ENCODE measurements around the gene MBD2. TPM values are rescaled to one million over a fixed set of nuclear protein-coding genes. Genes with fewer than 3 reads are reported as not detected.
"Not testable (repeated sequence)": the region's sequence is repeated elsewhere in the genome, so short reads cannot be mapped to it uniquely, and the experiment has no call there.

The MBD2 gene
- total RNA-seq, 1 experiment from 2014 or later: 53.3 TPM

DNA sequence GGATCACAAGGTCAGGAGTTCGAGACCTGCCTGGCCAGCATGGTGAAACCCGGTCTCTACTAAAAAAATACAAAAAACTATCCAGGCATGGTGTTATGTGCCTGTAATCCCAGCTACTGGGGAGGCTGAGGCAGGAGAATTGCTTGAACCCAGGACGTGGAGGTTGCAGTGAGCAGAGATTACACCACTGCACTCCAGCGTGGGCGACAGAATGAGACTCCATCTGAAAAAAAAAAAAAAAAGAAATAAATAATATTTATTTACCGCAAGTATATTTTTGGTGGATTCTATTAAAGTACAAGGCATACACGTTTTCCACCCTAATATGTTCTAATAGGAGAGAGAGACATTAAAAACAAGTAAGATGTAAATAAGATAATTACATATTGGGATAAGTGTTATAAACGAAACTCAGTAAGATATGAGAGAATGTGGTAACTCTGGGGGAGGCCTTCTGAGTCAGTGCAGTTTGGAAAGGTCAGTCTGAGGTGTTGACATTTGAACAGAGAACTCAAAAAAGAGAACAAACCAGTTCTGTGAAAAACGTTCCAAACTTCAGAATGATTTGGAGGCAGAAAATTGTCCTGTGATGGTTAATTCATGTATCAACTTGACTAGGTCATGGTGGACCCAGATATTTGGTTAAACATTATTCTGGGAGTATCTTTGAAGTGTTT, 36.1 kb upstream of the MBD2 start:
- intact Hi-C loops (cut with micrococcal nuclease; ENCODE audit: unreplicated experiment) (no loop called here), in situ Hi-C loops (cut with HindIII; ENCODE audit: low pct_unique_long_range_greater_than_20kb, low sequenced_read_pairs) (no loop called here)
- ChIA-PET CTCF (no interaction called here), POLR2A (no interaction called here)
- H3K27ac ChIP-seq (ENCODE audit: low read length): no peak overlapping the region
- H3K4me3 ChIP-seq (ENCODE audit: low read depth in 2 of 2, low read length in 2 of 2): no peak overlapping the region
- H3K27me3 ChIP-seq (ENCODE audit: control insufficient read depth, insufficient read depth, low read length): no peaks in the 10 kb centered on the region
- H3K9me3 ChIP-seq (ENCODE audit: control insufficient read depth, insufficient read depth, low read depth, low read length): no peaks in the 10 kb centered on the region
- H3K36me3 ChIP-seq (ENCODE audit: control insufficient read depth, insufficient read depth, low read length): no peaks in the 10 kb centered on the region
- H3K4me1 ChIP-seq (ENCODE audit: control insufficient read depth, insufficient read depth, low read length): no peaks in the 10 kb centered on the region
- DNase-seq (ENCODE audit: low read depth, low spot score): no peak
- BruUV-seq (replicated peaks): no TSS peak
- TF ChIP-seq REST (IDR thresholded peaks at IDR 0.05; ENCODE audit: insufficient read depth in 1 of 2, low read depth in 2 of 2, low read length in 1 of 2): no peak
- no peak for TF ChIP-seq POLR2AphosphoS5 (IDR thresholded peaks at IDR 0.05; ENCODE audit: low read depth, low read length)
- no peak for TF ChIP-seq TCF7L2 (IDR thresholded peaks at IDR 0.05; ENCODE audit: low read depth, low read length)
- no peak for TF ChIP-seq CTCF (IDR thresholded peaks at IDR 0.05)
- no peak for TF ChIP-seq SIN3A (IDR thresholded peaks at IDR 0.05; ENCODE audit: borderline replicate concordance, insufficient read depth, low read depth, low read length)
- ATAC-seq: no peak

DNA sequence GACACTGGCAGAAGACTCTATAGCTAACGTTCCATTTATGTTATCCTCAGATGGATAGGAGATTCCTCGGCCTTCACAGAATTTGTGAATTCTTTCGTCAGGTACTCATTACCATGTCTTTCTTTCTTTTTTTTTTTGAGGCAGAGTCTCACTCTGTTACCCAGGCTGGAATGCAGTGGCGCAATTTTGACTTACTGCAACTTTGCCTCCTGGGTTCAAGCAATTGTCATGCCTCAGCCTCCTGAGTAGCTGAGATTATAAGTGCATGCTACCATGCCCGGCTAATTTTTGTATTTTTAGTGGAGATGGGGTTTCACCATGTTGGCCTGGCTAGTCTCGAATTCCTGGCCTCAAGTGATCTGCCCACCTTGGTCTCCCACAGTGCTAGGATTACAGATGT, 33.3 kb upstream of the MBD2 start:
- DNase-seq (ENCODE audit: low read depth, low spot score); H3K9me3 ChIP-seq (ENCODE audit: control insufficient read depth, insufficient read depth, low read depth, low read length); BruUV-seq (replicated peaks); H3K4me1 ChIP-seq (ENCODE audit: control insufficient read depth, insufficient read depth, low read length); H3K4me3 ChIP-seq (ENCODE audit: low read depth in 2 of 2, low read length in 2 of 2); H3K36me3 ChIP-seq (ENCODE audit: control insufficient read depth, insufficient read depth, low read length); in situ Hi-C loops (cut with HindIII; ENCODE audit: low pct_unique_long_range_greater_than_20kb, low sequenced_read_pairs); H3K27ac ChIP-seq (ENCODE audit: low read length); intact Hi-C loops (cut with micrococcal nuclease; ENCODE audit: unreplicated experiment); POLR2A ChIA-PET; ATAC-seq; H3K27me3 ChIP-seq (ENCODE audit: control insufficient read depth, insufficient read depth, low read length): not testable (repeated sequence)
- CTCF ChIA-PET: interaction anchor here (0.6 to 0.7 kb wide), 2 partner anchors 159 to 1017 kb away, joined by 4 to 6 read pairs; no protein-coding TSS in a partner anchor

- DNase-seq (ENCODE audit: low read depth, low spot score): no peak
- POLR2A ChIA-PET: no interaction called here
Observed at GRCh38 chr18:54257015-54257414, 32.5 kb upstream of the MBD2 start.

More at GRCh38 chr18:54257015-54257414, 32.5 kb upstream of the MBD2 start:
- CTCF ChIA-PET: interaction anchor here (0.7 kb wide), 1 partner anchor 160 kb away, joined by 4 read pairs; no protein-coding TSS in a partner anchor
- H3K9me3 ChIP-seq (ENCODE audit: control insufficient read depth, insufficient read depth, low read depth, low read length): no peaks in the 10 kb centered on the region
- TF ChIP-seq SIN3A (IDR thresholded peaks at IDR 0.05; ENCODE audit: borderline replicate concordance, insufficient read depth, low read depth, low read length) (no peak), POLR2AphosphoS5 (IDR thresholded peaks at IDR 0.05; ENCODE audit: low read depth, low read length) (no peak), TCF7L2 (IDR thresholded peaks at IDR 0.05; ENCODE audit: low read depth, low read length) (no peak), CTCF (IDR thresholded peaks at IDR 0.05) (no peak), REST (IDR thresholded peaks at IDR 0.05; ENCODE audit: insufficient read depth in 1 of 2, low read depth in 2 of 2, low read length in 1 of 2) (no peak)
- no peak overlapping the region for H3K4me3 ChIP-seq (ENCODE audit: low read depth in 2 of 2, low read length in 2 of 2)
- H3K36me3 ChIP-seq (ENCODE audit: control insufficient read depth, insufficient read depth, low read length): no peaks in the 10 kb centered on the region; the same call in 1 of the 2 replicates
- no peak for ATAC-seq
- no TSS peak for BruUV-seq (replicated peaks)
- peaks cover 8% of the 10 kb centered on the region for H3K4me1 ChIP-seq (ENCODE audit: control insufficient read depth, insufficient read depth, low read length)
- intact Hi-C loops (cut with micrococcal nuclease; ENCODE audit: unreplicated experiment) (no loop called here), in situ Hi-C loops (cut with HindIII; ENCODE audit: low pct_unique_long_range_greater_than_20kb, low sequenced_read_pairs) (no loop called here)
- no peak overlapping the region for H3K27ac ChIP-seq (ENCODE audit: low read length)
- no peaks in the 10 kb centered on the region for H3K27me3 ChIP-seq (ENCODE audit: control insufficient read depth, insufficient read depth, low read length)
